ENCODE results near the gene KAZN. TPM values are rescaled to one million over a fixed set of nuclear protein-coding genes. Genes with fewer than 3 reads are reported as not detected.
A peak's percentile ranks its signal among the peaks of the same experiment; 100 is the strongest.

KAZN gene
- polyA plus RNA-seq, 3 donors, result 35.5 to 42.8 (median 41.2) TPM

DNA sequence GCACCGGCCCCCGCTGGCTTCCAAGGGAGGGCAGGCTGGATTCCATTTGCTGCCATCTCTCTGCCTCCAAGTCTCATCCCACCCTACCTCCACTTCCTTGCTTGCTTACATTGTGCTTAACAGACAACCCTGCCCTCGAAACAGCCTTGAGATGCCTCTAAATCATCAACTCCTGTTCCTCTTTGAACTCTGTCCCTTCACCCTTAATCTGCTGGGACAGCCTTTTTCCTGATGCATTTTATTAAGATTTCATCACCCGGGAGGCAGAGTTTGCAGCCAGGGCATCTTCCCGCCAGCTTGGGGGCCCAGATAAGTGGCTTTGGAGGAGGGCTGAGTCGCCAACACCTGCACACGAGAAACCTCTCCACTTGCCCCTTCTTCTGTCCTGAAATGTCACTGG, 192.5 kb downstream of the KAZN start:
- no peak for DNase-seq

DNA sequence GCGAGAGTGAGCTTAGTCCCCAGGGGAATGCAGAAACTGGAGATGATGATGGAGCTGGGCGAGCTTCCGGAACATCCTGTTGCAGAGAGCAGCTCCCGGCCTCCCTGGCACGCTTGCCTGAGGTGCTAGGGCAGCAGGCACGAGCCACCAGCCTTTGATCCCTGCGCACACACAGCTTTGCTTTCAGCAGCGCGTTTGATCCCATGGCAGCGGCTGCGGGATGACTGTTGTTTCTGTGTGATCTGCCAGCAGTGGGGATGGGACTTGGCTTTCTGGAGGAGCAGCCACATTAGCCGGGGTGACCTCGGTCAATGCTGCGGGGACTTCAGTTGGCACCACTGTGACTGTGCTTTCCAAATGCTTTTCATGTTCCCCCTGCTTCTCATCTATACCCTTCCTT, 193.2 kb downstream of the KAZN start:
- DNase-seq, result no peak

DNA sequence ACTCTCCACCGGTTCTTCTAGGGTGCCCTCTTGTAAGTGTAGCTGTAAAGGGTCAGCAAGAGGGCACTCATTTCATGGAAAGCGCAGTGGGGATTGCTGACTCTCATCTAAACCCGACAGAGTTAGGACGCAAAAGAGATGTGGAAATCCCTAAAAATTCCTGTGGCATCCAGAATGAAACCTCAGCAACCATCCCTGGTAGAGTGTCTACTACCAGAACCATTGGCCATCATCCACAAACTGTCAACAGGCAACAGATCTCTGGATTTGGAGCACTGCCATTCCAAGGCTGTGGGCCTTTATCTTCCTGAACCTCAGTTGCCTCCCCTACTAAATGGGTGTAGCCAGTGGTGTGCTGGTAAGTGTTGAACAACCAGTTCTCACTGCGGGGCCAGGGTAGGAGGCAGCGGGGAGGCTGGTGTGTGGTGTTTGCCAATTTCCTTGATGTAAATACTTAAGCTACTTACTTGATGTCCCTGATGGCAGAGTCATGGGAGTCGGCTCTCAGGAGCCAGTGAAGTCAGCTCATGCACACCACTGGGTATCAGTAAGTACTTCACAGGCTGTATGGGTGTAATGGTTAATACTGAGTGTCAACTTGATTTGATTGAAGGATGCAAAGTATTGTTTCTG, 195.8 kb downstream of the KAZN start:
- DNase-seq, result no peak

DNA sequence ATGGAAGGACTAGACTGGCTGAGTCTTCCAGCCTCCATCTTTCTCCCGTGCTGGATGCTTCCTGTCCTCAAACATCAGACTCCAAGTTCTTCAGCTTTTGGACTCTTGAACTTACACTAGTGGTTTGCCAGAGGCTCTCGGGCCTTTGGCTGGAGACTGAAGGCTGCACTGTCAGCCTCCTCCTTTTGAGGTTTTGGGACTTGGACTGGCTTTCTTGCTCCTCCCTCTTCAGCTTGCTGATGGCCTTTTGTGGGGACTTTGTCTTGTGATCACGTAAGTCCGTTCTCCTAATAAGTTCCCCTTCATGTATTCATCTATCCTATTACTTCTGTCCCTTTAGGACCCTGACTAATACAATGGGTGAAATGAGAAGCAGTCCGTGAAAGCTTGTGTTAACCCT, 196.4 kb downstream of the KAZN start:
- DNase-seq, result no peak

DNA sequence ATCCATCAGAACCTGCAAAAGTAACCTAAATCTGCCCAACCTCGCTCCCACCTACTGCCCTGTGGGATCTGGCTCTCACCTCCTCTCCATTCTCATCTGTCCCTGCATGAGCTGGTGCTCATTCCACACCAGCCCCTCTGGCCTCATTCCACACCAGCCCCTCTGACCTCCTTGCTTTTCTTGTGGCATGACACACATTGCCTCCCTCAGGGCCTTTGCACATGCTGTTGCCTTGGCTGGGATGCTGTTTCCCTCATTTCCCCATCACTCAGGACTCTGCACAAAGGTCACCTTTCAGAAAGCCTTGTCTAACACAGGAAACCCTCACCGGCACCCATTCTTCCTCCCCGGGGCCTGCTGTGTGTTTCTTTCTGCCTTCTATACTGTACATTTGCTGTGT, 197.1 kb downstream of the KAZN start:
- no peak for DNase-seq

DNA sequence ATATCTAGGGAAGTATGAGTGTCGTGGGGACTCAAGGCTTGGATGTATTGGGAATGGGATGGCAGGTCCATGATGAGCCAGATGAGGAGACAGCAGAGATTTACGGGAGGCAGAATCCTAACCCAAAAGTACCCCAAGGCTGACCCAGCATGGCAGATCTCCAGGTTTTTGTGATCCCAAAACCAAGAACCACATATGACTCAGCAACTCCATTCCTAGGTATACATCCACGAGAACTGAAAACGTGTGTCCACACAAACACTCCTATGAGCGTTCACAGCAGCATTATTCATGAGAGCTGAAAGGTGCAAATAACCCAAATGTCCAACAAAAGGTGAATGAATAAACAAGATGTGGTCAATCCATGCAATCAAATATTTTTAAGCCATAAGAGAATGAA, 201.5 kb downstream of the KAZN start:
- DNase-seq, result no peak

DNA sequence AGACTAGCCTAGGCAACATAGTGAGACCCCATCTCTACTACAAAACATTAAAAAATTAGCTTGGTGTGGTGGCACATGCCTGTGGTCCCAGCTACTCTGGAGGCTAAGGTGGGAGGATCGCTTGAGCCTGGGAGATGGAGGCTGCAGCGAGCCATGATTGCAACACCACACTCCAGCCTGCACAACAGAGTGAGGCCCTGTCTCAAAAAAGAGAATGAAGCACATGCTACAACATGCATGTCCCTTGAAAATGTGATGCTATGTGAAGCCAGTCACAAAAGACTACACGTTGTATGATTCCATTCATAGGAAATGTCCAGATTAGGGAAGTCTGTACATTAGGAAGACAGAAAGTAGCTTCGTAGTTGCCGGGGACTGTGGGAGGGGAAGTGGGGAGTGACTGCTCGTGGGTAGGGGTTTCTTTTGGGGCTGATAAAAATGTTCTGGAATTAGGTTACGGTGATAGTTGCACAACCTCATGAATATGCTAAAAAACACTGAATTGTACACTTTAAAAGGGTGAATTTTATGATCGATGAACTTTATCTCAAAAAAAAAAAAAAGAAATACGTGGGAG, 202.1 kb downstream of the KAZN start:
- DNase-seq, result no peak

DNA sequence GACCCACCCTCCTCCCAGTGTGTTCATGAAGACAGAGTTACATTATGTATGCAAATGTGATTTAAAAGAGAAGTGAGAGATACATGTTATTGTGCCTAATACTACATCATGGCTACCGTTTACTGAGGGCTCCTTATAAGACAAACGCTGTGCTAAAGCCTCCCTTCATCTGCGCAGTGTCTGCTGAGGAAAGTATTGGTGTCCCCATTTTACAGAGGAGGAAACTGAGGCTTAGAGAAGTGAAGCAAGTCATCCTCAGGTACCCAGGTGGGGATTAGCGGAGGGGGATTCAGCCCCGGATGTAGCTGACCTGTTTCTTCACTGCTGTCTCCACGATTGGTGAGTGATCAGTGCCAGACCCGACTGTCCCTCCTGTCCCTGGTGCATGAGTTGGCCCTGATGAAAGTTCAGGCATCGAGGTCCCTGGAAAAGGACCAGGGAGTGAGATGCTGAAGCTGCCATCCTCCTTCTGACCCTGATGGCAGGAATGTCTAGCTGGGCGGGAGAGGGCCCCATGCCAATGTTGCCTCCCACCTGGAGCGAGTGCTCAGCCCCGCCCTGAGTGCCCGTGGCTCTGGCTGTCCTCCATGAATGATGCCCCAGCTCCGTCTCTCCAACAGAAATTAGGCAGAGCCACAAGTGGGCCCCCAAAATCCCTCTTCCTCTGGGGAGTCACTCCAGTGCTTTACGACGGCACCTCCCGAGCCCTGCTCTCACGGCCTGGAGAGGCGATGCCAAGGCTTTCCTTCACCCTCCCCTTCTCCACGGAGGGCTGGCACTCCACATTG, 204.7 kb downstream of the KAZN start:
- DNase-seq, result no peak

DNA sequence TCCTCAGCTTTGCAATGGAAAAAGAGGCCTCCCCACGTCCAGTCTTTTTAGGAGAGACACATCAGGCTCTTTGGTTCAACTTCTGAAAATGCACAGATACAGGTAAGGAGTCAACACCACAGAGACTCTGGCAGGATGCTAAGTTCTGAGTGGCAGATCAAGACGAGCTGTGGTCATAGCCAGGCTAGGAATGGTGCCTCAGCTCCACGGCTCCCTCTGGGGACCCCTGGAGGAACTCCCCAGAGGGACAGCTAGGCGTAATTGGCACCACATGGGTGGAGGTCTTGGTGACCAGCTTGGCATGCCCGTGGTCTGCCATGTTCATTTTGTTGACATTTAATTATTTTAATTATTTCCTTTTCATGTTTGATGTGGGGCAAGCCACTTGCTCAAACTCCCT, 206.1 kb downstream of the KAZN start:
- no peak for DNase-seq

DNA sequence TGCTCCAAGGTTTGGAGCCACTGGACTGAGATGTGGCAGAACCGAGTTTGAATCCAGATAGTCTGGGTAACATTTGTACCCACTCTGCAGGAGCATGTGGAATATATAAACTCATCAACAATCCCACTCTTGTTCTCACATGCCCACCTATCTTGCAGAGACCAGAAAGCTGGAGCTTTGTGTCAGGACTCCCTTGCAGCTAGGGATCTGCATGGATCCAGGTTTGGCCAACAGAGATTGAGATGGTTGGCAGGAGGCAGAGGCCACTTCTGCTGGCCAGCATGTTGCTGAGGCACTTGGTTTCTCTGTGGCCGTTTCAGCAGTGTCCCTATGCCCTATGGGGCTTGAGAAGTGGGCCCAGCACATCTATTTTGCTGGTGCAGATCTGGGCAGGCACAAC, 208.3 kb downstream of the KAZN start:
- DNase-seq, result no peak

DNA sequence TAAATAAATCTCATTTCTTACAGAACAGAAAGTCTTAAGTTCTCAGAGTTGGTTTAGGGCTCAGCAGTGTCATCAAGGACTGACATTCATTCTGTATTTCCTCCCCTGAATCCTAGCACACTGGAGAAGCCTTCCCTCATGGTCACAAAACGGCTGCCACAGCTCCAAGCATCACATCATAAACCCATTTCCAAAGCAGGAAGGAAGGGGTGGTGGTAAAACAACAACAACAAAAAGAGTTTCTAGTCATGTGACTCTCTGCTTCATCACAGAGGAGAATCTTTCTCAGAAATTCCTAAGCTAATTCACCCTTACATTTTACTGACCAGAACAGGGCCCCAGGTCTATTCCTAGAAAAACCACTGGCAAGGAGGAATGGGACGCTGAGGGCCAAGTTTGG, 210.3 kb downstream of the KAZN start:
- no peak for DNase-seq

DNA sequence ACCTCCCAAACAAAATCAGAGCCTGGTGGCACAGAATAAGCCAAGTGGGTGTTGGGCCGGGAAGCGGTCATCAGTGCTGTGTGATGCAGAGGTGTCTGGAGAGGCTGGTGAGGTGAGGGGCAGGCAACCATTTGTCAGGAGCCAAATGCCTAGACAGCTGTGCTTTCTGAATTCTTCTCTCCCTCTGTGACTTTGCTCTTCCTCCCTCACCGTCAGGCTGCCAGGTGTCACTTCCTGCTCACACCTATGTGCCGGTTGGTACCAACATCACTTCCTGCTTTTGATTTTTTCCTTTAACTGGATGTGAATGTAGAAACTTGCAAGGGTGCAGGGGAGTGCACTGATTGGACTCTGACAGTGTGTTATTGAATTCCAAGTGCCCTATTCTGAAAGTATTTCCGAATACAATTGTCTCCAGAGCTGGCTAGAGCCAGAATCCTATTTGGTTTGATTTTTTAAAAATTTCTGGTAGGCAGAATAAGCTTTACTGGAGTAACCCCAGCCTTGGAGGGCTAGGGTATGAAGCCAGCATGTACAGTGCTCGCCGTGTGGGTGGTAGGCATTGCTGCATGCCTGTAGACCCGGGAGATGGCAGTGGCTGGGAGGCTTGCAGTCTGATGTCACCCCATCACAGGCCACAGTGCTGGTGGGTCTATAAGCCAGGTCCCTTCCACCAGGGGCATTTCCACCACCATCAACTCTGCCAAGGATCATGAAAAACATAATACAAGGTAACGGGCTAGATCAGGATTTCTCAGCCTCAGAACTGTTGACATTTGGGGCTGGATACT, 210.9 kb downstream of the KAZN start:
- no peak for DNase-seq

DNA sequence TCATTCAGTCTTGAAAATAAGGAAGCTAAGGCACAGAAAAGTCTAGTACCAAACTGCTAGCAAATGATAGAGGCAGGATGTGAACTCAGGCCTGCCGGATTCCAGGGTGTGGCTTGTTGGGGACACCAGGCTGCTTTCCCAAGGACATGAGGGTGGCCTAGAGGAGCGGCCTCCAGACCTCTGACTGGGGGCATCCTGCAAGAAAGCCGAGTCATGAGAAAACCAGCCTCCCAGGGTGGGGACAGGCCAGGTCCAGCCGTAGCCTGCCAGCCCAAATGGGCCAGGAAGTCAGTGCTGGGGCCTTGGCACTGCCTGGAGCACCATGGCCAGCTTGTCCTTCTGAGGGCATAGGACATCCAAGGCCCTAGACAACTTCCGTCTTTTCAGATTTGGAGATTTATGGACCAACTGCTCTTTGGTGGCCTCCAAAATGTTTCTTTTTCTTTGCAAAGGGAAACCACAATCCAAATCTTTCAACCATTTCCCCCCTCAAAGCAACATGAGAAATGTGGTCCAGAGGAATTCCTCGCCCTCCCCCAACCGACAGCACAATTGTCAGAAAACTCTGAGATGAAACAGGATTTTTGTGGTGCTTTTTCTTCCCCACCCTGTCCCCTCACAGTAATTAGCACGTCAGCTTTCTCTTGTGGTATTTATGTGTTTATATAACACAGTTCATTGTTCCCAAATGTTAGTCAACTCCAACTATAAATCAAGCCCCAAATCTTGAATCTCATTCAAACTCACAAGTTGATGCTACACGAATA, 212.3 kb downstream of the KAZN start:
- peak; percentile 86 for DNase-seq

DNA sequence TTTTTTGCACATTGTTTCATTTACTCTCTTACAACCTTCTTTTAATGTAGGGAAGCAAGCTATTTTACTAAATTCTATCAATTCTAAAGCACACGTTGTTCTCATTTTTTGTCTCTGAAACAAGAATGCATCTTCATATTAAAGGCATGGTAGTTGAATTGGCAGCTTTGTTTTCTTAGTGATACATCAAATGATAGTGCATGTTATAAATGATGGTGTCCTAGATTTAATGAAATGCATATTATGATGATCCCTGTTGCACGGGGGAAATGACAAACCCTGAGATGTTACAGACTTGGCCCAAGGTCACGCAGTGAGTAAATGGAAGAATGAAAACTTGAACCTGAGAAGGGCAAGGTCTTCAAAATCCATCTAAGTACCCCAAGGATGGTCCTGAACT, 213.1 kb downstream of the KAZN start:
- DNase-seq, result no peak

DNA sequence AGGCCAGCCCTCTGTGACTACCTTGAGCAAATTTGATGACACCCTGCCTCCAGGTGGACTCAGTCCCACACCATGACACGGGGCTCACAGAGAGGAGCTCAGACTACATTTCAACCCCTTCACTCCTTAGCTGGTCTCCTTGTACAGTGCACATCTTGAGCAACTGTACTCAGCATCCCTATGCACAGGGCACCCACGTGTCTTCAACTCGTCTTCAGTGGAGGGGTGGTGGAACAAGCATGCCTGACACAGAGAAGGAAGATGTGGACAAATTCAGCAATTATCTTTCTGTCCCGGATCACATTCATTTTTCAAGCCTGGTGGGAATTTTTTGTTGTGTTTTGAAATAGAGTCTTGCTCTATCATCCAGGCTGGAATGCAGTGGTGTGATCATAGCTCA, 213.7 kb downstream of the KAZN start:
- no peak for DNase-seq

DNA sequence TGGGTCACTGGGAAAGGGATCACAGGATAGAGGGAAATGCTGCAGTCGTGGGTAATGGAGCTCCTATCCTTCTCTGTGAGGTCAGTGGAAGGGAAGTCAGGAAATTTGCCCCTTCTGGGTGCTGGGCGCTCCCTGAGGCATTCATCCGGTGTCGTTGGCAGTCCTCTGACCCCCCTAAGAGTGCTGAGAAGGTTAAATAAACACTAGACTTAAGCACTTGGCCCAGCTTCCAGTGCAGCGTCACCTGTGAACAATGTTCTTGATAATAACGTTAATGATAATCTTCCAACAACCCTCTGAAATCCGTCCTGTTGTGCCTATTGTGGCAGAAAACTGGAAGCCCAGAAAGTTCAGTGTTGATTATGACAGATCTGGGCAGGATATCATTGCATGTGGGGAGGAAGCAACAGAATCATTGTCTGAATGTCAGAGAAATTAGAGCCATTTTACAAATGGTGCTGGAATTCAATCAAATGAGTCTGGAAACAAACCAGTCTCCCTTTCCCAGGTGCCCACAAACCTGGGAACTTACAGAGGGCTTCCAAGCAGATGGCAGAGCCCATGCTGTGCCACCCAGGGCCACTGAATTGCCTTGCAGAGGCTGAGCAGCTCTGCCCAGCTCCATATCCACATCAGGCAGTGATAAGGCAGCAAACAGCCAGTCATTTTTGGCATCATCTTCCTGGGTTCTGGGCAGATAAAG, 216.8 kb downstream of the KAZN start:
- no peak for DNase-seq

DNA sequence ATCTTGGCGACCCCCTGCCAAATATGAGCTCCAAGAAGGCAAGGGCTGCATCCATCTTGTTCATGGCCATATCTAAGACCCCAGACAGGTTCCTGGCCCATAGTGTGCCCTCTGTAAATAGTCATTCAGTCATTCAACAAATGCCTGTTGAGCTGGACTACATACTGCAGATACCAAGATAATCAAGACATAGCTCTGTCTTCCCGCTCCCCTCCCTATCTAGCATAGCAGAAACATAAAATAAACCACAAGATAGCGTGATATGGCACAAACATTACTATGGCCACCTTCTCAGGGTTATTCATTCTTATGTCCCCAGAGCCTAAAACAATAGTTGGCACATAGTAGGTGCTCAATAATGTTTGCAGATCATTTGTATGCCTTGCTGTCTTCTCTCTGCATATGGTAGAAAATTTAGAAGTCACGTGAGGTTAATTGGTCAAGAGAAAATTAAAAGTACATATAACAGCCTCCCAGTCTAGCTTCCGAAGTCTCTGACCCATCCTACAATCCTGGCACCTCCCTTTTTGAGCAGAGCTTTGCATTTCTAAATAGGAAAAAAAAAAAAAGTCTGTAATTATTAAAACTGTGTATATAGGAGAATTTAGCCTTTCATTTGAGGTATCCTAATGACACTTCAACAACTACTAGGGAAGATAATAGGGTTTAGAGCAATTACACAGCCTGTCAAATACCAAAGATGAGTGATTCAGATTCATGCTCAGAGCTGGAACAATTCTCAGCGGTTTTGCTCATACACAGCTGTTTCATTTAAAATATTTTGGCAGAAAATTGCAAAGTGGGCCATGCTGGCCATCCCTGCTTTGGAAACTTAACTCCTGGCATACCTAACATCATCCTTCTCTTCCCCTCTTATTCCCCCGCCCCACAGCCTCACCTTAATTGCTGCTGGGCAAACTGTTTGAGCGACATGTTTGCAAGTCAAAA, 219.0 kb downstream of the KAZN start:
- DNase-seq, result no peak

DNA sequence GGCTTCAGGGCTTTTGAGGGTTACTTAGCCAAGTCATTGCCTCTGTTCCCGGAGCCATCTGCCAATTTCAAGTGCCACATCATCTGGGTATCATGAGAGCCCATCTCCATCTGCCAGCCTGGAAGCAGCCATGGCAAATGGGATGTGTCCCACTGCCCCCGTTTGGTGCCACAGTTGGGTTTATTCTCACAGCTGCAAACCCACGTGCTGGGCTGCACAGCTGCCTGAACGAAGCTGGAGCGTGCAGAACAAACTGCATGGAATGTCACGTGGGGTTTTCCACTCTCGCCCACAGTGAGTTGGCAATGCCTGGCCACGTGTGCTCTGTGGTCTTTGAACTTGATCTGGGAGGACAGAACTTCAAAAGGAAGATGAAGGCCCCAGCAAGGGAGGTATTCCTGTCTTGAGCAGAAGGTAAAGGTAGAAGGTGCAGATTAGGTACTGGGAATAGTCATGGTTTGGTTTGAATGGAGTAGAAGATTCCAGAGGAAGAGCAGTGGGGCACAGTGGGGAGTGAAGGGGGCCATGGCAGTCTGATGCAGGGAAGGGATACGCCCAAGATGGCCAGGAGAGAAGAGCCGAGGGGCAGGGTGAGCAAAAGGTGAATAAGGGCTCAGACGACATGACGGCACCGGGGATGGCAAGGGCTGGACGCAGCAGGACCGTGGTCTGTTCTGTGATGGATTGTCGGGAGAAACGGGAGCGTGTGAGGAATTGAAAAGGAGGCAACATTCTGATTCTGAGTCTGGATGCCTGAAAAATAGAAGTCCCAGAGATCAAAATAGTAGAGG, 222.0 kb downstream of the KAZN start:
- DNase-seq, result no peak

DNA sequence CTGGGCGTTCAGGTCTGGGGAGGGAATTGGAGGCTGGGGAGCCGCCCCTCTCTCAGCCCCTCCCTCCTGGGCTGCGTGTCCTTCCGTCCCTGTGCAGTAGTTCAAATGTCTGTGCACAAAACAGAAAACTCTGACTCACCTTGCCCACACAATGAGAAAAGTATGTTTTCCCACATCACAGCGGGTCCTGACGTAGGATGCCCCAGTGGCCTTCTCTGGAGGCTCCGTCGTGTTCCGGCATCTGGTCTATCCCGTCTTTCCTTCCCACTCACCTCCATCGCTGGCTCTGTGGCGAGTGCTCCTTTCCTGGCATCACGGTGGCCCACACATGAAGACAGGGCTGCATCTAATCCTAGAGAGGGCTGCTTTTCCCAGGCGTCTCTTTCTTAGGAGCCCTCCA, 224.0 kb downstream of the KAZN start:
- DNase-seq, result no peak

All from renal pelvis (tissue), 4 donors.